GM12892 (cell line): ENCODE data around the gene F2RL2.

ENCODE experiments used
- POLR2A ChIP-seq: IDR thresholded peaks from 2 replicates; pipeline ENCODE4 v1.6.1; 2011; ENCODE audit warnings: low read depth, low read length, control low read depth
- POLR2AphosphoS5 ChIP-seq: IDR thresholded peaks from 2 replicates; pipeline ENCODE4 v1.6.1; 2011; ENCODE audit warnings: low read depth, low read length, control low read depth

- TF ChIP-seq POLR2A (no peak), POLR2AphosphoS5 (no peak)
These were observed 40.9 kb upstream of the F2RL2 start for GRCh38 chr5:76664079-76664478.
